BJ (cell line): ENCODE data around the gene CPTP. TPM values are rescaled to one million over a fixed set of nuclear protein-coding genes. Genes with fewer than 3 reads are reported as not detected.

Source experiments
- CTCF ChIA-PET: fragments of 350-600 bp; formaldehyde crosslinking; extraction: SDS; loops from one replicate; lab custom pipeline; 2021; ENCODE audit warnings: antibody characterized with exemption, inconsistent platforms; lab: Yijun Ruan, JAX
- POLR2A ChIA-PET: fragments of 300-600 bp; sonication (Branson Sonifier 250); formaldehyde crosslinking; extraction: SDS; loops from one replicate; lab custom pipeline; 2021; ENCODE audit warnings: antibody characterized with exemption; lab: Charles Lee
- DNase-seq: peaks from one replicate; pipeline ENCODE4 v3.0.0-alpha.2; 2011; ENCODE audit warnings: low read depth
- H3K27me3 ChIP-seq: 2 replicates; pipeline ENCODE4 v1.6.0; 2011; ENCODE audit warnings: low read length; ENCODE audit not compliant: control insufficient read depth, insufficient read depth
- H3K36me3 ChIP-seq: 2 replicates; pipeline ENCODE4 v1.5.1; 2011; ENCODE audit warnings: low read length; ENCODE audit not compliant: control insufficient read depth, insufficient read depth
- H3K4me3 ChIP-seq: 2 replicates; pipeline ENCODE4 v1.5.1; 2011; ENCODE audit warnings: low read depth, mild to moderate bottlenecking, control low read depth, low read length
- polyA plus RNA-seq: library from polyadenylated mRNA; depleted of rRNA; stranded (reverse); fragments of >200 nt; gene quantifications from 2 replicates; pipeline ENCODE4 v1.2.3, GENCODE V29; 2011
- TF ChIP-seq, protein P1 (sequence below): IDR thresholded peaks from 2 replicates; pipeline ENCODE4 v1.5.1; 2011; ENCODE audit warnings: low read depth, mild to moderate bottlenecking, control low read depth, inconsistent platforms, low read length, moderate library complexity; ENCODE audit not compliant: insufficient read depth

Gene CPTP
- polyA plus RNA-seq, 1 experiment, result 14.2 TPM

DNA sequence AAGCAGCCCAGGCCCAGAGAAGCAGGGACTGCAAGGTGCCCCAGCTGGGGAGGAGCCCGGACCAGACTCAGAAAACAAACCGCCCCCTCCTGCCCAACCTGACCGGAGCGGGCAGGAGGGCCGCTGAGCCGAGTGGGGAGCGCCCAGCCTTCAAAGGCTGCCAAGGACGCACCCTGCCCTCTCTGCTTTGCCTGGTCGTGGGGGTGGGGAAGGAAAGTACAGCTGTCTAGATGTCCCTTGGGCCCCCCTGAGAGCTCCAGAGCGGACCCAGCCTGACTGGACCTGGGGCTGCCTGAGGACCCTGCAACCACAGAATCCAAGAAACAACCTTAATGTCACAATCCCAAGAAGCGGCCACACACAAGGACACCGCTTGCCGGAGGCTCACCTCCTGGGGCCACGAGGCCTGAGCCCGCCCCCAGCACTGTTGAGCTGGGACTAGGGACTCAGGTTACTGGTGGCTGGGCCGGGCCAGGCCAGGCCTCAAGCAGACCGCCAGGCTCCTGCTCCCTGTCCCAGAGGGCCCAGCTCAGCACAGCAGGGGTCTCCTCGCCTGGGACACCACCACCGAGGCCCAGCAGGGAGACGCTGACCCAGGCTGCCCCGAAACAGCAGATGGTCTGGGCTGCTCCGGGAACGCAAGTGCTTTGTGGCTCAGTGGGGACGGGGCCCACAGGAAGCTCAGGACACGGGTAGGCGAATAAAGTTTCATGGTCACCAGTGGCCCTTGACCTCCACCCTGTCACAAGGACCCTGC lies 23.2 kb downstream of the CPTP start:
- TF ChIP-seq, protein P1, sequence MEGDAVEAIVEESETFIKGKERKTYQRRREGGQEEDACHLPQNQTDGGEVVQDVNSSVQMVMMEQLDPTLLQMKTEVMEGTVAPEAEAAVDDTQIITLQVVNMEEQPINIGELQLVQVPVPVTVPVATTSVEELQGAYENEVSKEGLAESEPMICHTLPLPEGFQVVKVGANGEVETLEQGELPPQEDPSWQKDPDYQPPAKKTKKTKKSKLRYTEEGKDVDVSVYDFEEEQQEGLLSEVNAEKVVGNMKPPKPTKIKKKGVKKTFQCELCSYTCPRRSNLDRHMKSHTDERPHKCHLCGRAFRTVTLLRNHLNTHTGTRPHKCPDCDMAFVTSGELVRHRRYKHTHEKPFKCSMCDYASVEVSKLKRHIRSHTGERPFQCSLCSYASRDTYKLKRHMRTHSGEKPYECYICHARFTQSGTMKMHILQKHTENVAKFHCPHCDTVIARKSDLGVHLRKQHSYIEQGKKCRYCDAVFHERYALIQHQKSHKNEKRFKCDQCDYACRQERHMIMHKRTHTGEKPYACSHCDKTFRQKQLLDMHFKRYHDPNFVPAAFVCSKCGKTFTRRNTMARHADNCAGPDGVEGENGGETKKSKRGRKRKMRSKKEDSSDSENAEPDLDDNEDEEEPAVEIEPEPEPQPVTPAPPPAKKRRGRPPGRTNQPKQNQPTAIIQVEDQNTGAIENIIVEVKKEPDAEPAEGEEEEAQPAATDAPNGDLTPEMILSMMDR, result no peak
- Histone ChIP-seq H3K27me3 (no peaks in the 10 kb centered on the region), H3K36me3 (peaks cover 13% of the 10 kb centered on the region), H3K4me3 (peak overlapping the region; percentile 78)
- no peak for DNase-seq
- POLR2A ChIA-PET, result interaction anchor here (0.5 to 0.7 kb wide), 2 partner anchors 268 to 288 kb away, joined by 4 to 8 read pairs; partner anchors contain the start of gene MIB2
- CTCF ChIA-PET, result interaction anchor here (0.5 to 3.6 kb wide), 16 partner anchors 10 to 345 kb away, joined by 3 to 46 read pairs (median 4); partner anchors contain the start of genes AURKAIP1 and CCNL2

DNA sequence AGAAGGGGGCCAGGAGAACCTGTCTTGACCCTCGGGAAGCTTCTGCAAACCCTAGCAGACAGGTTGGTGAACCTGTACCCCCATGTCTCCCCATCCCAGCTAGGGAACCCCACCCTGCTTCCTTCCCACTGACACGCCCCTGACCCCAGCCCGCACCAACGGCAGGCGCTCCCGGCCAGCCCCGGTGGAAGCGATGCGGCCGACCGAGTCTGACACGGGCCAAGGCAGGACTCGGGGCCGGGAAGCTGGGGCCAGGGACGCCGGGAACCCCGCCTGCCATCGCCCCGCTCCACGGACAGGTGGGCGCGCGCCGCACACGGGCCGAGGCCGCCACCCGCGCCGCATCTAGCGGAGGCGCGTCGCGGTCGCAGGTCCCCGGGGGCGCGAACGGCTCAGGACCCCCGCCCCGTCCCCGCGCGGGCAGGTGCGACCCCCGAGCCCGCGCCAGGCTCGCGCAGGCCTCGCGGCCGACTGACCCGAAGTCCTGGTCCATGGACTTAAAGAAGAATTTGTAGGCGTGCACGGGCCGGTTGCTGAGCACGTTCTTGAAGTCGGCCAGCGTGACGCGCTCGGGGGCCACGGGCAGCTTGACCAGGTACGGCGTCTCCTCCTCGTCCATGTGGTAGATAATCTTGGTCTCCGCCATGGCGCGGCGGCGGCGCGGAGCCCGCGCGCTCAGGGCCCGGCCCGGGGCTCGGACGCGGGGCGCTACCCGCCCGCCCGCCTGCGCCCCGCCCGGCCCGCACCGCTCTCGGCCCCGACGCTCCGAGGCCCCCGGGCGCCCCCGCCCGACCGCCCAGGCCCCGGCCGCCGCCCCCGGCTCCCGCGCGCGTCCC lies 24.0 kb downstream of the CPTP start:
- POLR2A ChIA-PET, result no interaction called here
- DNase-seq, result no peak
- Histone ChIP-seq H3K36me3 (peaks cover 18% of the 10 kb centered on the region), H3K4me3 (peak overlapping the region; percentile 78), H3K27me3 (no peaks in the 10 kb centered on the region)
- TF ChIP-seq, protein P1, result no peak
- CTCF ChIA-PET, result interaction anchor here (0.5 to 3.6 kb wide), 15 partner anchors 9 to 346 kb away, joined by 3 to 46 read pairs (median 4); partner anchors contain the start of genes AURKAIP1 and CCNL2

DNA sequence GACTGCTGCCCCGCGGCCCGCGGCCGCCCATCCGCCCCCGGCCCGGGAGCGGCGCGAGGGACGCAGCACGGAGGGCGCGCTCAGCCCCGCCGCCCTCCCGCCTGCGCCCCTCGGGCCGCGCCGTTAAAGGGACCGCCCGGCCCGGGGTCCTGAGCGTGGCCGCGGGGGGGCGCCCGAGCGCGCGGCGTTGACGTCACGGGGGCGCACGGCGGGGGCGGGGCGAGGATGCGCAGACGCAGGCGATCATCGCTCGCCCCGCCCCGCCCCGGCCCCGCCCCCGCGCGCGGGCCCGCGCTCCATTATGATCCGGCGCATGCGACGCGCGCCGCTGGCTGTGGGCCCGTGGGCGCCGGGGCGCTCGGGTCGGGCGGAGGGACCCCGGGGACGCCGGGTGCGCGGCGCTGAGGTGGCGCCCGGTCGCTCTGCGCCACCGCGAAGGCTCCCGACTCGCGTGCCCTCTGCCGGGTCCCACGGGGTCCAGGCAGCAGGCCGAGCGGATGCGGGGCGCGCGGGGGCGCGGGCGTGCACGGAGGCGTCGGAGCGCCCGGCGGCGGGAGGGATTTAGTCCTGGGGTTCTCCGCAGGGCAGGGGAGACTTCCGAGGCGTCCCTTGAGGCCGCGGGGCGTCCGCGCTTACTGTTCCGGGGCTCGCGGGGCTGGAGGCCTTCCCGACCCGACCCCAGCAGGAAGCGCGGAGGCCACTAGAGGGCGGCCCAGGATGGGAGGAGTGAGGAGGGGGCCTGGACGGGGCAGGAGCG lies 24.8 kb downstream of the CPTP start, which contains the start of gene DVL1:
Gene DVL1, minus strand, starts transcription at position 163 of the 757 bp plus-strand sequence. CDS start 353 bp downstream, outside the sequence.
- CTCF ChIA-PET, result interaction anchor here (1.7 to 2.1 kb wide), 2 partner anchors 8 to 23 kb away, joined by 8 to 46 read pairs; partner anchors contain the start of gene AURKAIP1
- Histone ChIP-seq H3K27me3 (no peaks in the 10 kb centered on the region), H3K36me3 (peaks cover 25% of the 10 kb centered on the region), H3K4me3 (peak within 1 kb of the TSS; percentile 78)
- POLR2A ChIA-PET, result no interaction called here
- TF ChIP-seq, protein P1, result peak; percentile 52
- DNase-seq, result no peak

DNA sequence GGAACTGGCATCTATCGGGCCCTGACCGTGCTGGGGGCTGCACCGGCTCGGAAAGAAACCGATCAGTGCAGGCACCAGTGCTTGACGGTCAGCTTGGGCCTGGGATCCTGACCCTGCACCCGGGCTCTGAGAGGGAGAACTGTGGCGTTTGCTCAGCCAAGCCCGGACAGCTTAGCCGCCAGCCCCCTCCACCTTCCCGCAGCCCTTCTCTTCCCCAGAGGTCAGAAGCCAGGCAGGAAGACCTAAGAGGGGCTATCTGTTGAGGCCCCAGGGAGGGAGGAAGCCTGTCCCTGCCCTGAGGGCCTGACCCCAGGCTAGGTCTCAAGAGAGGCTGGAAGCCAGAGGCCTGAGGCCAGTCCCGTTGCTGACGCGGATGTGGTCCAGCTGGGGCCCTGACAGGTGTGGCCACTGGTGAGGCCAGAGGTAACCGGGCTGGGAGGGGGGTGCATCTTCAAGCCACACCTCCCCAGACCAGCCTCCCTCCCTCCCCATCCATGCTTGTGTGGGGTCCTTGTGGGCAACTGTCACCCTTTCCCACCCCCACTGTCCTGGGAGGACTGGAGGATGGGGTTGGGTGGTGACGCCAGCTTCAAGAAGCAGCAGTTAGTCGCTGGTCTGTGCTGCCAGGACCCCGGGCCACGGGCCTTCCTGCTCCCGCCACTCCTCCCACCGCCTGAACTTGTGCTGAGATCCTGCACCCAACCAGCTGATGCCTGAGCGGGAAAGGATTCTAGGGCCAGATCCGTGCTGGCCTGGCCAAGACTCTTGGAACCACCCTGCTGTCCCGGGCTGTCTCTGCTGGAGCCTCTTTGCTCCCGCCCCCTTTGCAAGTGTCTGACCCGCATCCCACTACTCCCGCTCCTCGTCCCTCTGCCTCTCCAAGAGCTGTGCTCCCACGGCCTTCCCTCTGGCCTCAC lies 27.2 kb downstream of the CPTP start:
- TF ChIP-seq, protein P1, result no peak
- CTCF ChIA-PET, result interaction anchor here (0.6 to 4.2 kb wide), 6 partner anchors 21 to 369 kb away, joined by 3 to 43 read pairs (median 3); partner anchors contain the start of gene AURKAIP1
- H3K27me3 ChIP-seq, result no peaks in the 10 kb centered on the region
- H3K36me3 ChIP-seq, result peaks cover 31% of the 10 kb centered on the region
- POLR2A ChIA-PET, result no interaction called here
- DNase-seq, result no peak
- H3K4me3 ChIP-seq, result peak overlapping the region; percentile 9
